Measurements from ENCODE around the gene MIOS. TPM values are rescaled to one million over a fixed set of nuclear protein-coding genes. Genes with fewer than 3 reads are reported as not detected.

MIOS gene
- polyA plus RNA-seq, 1 experiment: 11.8 TPM

DNA sequence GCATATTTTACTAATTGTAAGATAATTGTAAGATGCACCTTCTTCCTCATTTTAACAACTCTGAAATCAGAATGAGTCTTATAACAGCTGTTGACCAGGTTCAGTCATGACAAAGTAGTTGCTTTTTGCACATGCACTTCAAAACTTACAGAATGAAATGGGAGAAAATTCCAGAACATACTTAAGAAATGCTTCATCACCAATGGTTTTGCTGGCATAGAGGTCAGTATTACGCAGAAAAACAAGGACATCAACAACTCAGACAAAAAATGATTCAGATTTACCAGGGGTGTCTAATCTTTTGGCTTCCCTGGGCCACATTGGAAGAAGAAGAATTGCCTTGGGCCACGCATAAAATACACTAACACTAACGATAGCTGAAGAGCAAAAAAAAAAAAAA lies 44.3 kb upstream of the MIOS start:
- DNase-seq (ENCODE audit: low read depth): no peak
- CTCF ChIA-PET: interaction anchor here (0.6 to 1.8 kb wide), 3 partner anchors 12 to 120 kb away, joined by 3 to 7 read pairs (median 3); no protein-coding TSS in a partner anchor

DNA sequence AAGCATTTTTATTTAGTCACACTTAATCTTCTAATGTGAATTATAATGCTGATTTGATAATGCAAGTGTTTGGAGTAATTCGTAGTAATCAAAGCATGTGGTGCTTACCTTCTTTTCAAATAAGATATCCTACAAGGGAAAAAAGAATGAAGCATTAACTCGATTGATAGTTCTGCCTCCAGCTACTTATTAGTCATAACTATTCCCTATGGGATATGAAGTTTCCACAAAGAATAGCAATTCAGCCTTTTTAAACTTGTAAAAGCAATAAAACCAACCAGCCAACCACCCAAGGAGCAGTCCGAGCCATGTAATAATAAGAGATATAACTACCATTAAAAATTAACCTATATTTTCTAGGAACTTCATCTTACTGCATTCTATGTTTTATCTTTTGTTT lies 42.6 kb upstream of the MIOS start:
- ChIA-PET POLR2A (no interaction called here), CTCF (interaction anchor here (0.8 kb wide), 1 partner anchor 100 kb away, joined by 7 read pairs; no protein-coding TSS in a partner anchor)
- Histone ChIP-seq H3K27me3 (ENCODE audit: control insufficient read depth, insufficient read depth, low read length) (no peaks in the 10 kb centered on the region), H3K36me3 (ENCODE audit: control insufficient read depth, insufficient read depth, low read length) (no peaks in the 10 kb centered on the region), H3K4me3 (ENCODE audit: low read depth, low read length) (no peak overlapping the region)
- DNase-seq (ENCODE audit: low read depth): no peak
- TF ChIP-seq, protein P1, sequence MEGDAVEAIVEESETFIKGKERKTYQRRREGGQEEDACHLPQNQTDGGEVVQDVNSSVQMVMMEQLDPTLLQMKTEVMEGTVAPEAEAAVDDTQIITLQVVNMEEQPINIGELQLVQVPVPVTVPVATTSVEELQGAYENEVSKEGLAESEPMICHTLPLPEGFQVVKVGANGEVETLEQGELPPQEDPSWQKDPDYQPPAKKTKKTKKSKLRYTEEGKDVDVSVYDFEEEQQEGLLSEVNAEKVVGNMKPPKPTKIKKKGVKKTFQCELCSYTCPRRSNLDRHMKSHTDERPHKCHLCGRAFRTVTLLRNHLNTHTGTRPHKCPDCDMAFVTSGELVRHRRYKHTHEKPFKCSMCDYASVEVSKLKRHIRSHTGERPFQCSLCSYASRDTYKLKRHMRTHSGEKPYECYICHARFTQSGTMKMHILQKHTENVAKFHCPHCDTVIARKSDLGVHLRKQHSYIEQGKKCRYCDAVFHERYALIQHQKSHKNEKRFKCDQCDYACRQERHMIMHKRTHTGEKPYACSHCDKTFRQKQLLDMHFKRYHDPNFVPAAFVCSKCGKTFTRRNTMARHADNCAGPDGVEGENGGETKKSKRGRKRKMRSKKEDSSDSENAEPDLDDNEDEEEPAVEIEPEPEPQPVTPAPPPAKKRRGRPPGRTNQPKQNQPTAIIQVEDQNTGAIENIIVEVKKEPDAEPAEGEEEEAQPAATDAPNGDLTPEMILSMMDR (IDR thresholded peaks at IDR 0.05; ENCODE audit: insufficient read depth, low read depth, low read length): no peak

More for the DNA sequence above, 44.3 kb upstream of the MIOS start:
- Histone ChIP-seq H3K36me3 (ENCODE audit: control insufficient read depth, insufficient read depth, low read length) (no peaks in the 10 kb centered on the region), H3K4me3 (ENCODE audit: low read depth, low read length) (no peak overlapping the region), H3K27me3 (ENCODE audit: control insufficient read depth, insufficient read depth, low read length) (no peaks in the 10 kb centered on the region)
- TF ChIP-seq, protein P1 (IDR thresholded peaks at IDR 0.05; ENCODE audit: insufficient read depth, low read depth, low read length): no peak
- POLR2A ChIA-PET: no interaction called here

- POLR2A ChIA-PET: no interaction called here
- TF ChIP-seq, protein P1 (IDR thresholded peaks at IDR 0.05; ENCODE audit: insufficient read depth, low read depth, low read length): no peak
- Histone ChIP-seq H3K27me3 (ENCODE audit: control insufficient read depth, insufficient read depth, low read length) (no peaks in the 10 kb centered on the region), H3K4me3 (ENCODE audit: low read depth, low read length) (no peak overlapping the region), H3K36me3 (ENCODE audit: control insufficient read depth, insufficient read depth, low read length) (no peaks in the 10 kb centered on the region)
- CTCF ChIA-PET: interaction anchor here (0.7 kb wide), 1 partner anchor 32 kb away, joined by 3 read pairs; no protein-coding TSS in a partner anchor
- no peak for DNase-seq (ENCODE audit: low read depth)
These were observed 40.7 kb upstream of the MIOS start for GRCh38 chr7:7526006-7526405.

- Histone ChIP-seq H3K36me3 (ENCODE audit: control insufficient read depth, insufficient read depth, low read length) (no peaks in the 10 kb centered on the region), H3K4me3 (ENCODE audit: low read depth, low read length) (no peak overlapping the region), H3K27me3 (ENCODE audit: control insufficient read depth, insufficient read depth, low read length) (no peaks in the 10 kb centered on the region)
- ChIA-PET POLR2A (no interaction called here), CTCF (no interaction called here)
- DNase-seq (ENCODE audit: low read depth): no peak
- TF ChIP-seq, protein P1 (IDR thresholded peaks at IDR 0.05; ENCODE audit: insufficient read depth, low read depth, low read length): no peak
These were observed 39.6 kb upstream of the MIOS start for GRCh38 chr7:7527047-7527446.

DNA sequence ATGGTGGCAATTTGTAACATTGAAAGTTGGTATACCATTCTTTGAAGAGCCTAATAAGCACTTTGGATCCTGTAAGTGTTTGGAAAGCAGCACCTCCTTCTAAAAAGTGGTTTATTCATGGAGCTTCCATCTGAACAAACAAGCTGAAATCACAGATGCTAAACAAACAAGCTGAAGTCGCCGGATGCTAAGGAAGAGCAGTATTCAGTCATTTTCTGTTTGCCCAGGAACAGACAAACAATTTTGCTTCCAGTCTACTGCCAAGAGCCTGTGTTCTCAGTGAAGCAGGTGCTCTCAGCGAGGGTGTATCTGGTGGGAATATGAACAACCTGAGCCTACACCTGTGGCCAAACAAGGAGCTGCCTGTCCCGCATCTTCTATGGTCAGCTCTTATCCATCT lies 37.4 kb upstream of the MIOS start:
- Histone ChIP-seq H3K4me3 (ENCODE audit: low read depth, low read length) (no peak overlapping the region), H3K27me3 (ENCODE audit: control insufficient read depth, insufficient read depth, low read length) (no peaks in the 10 kb centered on the region), H3K36me3 (ENCODE audit: control insufficient read depth, insufficient read depth, low read length) (no peaks in the 10 kb centered on the region)
- POLR2A ChIA-PET: interaction anchor here (0.6 to 0.7 kb wide), 2 partner anchors 422 to 436 kb away, joined by 3 to 13 read pairs; no protein-coding TSS in a partner anchor
- no peak for DNase-seq (ENCODE audit: low read depth)
- CTCF ChIA-PET: interaction anchor here (1.3 to 1.8 kb wide), 2 partner anchors 28 to 105 kb away, joined by 3 to 7 read pairs; no protein-coding TSS in a partner anchor
- TF ChIP-seq, protein P1 (IDR thresholded peaks at IDR 0.05; ENCODE audit: insufficient read depth, low read depth, low read length): no peak
